Body of pancreas (tissue), 4 donors: Measurements from ENCODE around the gene NRCAM.

Source experiments
- CTCF ChIP-seq, 7 experiments: fragments of 450-650 bp in 4 of 7; fragments of 200-600 bp in 3 of 7; sonication (generic) in 3 of 7; IDR thresholded peaks; one replicate each; pipeline ENCODE4 v1.5.1; 2016 to 2019; ENCODE audit warnings: antibody characterized with exemption in 7 of 7
- POLR2A ChIP-seq, 3 donors: fragments of 450-650 bp; IDR thresholded peaks; one replicate each; pipeline ENCODE4 v1.6.1; 2016; ENCODE audit warnings: antibody characterized with exemption in 3 of 3, mild to moderate bottlenecking in 2 of 3

GRCh38 chr7:108140671-108141070, 315.6 kb downstream of the NRCAM start:
- TF ChIP-seq CTCF (IDR thresholded peaks at IDR 0.05) (no peak), POLR2A (IDR thresholded peaks at IDR 0.05) (no peak)
